Cerebellar cortex (tissue), 1 donor: ENCODE data around the gene SMU1.
A peak's percentile ranks its signal among the peaks of the same experiment; 100 is the strongest.
"Not testable (repeated sequence)": the region's sequence is repeated elsewhere in the genome, so short reads cannot be mapped to it uniquely, and the experiment has no call there.

Experiments
- DNase-seq: peaks from one replicate; pipeline ENCODE4 v3.0.0-alpha.2; 2015; ENCODE audit warnings: low spot score

The SMU1 gene

DNA sequence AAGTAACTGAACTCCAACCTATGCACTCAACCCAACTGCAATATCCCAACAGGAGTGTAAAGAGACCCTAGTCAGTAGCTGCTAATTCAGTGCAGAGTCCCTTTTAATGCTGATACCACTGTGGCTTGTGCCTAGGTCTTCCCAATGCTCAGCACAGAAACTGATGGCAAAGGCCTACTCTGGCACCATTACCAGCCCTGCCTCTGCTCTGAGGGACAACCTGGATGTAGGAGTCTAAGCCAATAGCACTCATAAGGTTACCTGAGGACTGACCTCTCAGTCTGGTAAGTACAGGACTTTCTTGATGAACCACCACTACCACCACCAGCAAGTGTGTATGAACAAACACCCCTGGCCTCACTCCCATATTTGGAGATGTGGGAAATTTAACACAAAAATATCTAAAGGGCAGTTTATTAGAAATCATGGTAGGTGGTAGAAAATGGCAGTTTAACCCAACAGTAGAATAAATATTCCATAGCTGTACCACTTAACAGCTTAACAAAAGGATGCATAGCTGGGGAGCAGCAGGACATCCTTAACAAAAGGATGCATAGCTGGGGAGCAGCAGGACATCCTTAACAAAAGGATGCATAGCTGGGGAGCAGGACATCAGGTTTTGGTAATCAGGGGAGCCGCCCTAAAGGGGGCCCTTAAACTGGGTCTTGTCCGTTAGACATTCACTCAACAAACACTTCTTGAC lies 62.4 kb downstream of the SMU1 start:
- no peak for DNase-seq

DNA sequence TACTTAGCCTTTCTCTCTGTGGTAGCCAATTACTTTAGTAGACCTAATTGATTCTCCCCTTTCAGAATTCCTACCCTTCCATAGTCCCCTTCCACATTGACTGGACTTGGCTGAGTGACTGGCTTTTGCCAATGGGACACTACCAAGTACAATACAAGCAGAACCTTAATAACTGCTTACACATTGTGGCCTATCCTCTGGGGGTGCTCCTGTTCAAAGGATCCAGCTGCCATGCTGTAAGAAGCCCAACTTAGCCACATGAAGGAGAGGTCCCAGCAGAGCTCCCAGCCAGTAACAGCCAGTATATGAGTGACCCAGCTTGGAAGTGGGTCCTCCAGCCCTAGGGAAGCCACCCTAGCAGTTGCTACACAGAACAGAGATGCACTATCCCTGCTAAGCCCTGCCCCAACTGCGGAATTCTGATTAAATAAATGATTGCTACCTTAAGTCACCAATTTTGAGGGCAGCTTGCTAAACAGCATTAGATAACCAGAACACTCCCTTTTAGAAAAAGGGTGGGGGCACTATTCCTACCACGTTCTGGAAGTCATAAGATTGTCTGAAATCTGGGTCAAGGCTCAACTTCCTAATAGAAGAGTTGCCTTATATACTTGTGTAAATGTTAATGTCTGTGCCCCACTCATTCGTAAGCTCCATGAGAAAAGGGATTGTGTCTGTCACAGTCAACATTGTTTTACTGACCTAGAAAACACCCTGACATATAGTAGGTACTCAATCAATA lies 64.0 kb downstream of the SMU1 start:
- no peak for DNase-seq

DNA sequence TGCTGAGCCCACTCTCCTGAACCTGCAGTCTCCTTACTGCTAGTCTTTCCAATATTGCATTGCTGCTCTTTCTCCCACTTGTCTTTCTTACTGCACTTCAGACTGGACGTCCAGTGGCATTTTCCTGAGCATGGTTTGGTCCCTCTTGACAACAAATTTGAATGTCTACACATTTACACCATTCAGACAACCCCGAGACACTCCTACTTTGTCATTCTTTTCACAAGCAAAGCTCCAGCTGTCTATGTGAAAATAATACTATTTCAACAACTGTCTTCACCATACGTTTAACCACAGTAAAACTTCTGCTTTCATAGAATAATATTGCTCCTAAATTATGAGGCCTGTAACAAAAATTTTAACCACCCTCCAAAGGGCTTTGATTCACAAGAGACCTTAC lies 64.6 kb downstream of the SMU1 start:
- no peak for DNase-seq

DNA sequence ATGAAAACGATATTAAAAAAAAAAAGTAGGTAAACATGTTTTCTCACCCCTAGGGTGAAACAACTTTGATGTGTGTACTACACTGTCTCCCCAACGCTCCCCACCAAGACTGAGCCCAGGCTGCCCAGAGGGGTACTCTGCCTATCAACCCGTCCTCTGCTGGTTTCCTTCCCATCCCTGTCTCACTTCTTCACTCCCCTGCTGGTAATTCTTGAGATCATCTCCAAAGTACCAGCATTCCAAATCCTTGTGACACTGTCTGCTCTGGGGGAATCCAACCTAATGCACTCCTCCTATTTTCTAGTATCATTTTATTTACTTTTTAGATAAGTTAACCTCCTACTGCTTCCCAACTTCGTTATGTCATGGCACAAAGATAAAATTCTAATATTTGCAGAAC lies 68.7 kb downstream of the SMU1 start:
- DNase-seq: no peak

DNA sequence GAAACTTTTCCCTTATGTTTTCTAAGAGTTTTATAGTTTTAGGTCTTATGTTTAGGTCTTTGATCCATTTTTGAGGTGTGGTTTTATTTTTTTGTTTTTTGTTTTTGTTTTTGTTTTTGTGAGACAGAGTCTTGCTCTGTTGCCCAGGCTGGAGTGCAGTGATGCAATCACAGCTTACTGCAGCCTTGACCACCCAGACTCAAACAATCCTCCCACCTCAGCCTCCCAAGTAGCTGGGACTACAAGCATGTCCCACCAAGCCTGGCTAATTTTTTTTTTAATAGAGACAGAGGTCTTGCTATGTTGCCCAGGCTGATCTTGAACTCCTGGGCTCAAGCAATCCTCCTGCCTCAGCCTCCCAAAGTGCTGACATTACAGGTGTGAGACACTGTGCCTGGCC lies 71.1 kb downstream of the SMU1 start:
- not testable (repeated sequence) for DNase-seq

DNA sequence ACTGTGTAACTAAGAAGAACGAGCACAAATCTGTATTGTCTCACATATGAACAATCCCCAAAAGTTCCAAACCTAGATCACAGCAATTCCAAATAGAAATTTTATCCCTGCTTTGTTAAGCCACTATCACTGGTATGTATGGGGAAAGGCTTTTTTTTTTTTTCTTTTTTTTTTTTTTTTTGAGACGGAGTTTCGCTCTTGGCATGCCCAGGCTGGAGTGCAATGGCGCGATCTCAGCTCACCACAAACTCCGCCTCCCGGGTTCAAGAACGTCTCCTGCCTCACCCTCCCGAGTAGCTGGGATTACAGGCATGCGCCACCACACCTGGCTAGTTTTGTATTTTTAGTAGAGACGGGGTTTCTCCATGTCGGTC lies 75.8 kb downstream of the SMU1 start:
- DNase-seq: peak; percentile 9

DNA sequence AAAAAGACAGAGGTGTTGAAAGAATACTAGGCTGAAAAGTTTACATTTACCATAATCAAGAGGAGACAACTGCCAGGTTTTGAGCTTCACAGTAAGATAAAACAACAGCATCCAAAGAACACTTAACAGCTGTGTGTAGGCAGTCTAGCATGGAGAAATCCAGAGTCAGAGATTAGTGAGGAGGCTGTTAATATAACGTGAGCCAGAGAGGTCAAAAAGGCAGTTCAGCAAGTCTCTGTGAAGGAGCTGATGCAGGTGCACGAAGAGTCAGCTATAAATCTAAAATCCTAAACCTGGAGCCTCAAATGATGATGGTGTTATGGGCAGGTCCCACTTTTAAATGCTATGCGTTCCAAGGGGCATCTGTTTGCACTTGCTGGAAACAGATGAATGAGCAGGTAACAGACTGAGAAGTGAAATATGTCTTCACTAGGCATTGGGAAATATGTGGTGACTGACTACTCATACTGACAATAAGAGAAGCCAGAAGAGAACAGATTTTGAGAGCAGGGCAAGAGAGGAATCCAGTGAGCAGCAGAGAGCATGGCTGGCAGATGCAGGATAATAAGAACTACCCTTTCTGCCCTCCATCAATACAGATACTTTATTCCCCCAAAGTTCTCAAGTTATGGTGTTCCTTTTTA lies 83.8 kb downstream of the SMU1 start:
- DNase-seq: no peak

DNA sequence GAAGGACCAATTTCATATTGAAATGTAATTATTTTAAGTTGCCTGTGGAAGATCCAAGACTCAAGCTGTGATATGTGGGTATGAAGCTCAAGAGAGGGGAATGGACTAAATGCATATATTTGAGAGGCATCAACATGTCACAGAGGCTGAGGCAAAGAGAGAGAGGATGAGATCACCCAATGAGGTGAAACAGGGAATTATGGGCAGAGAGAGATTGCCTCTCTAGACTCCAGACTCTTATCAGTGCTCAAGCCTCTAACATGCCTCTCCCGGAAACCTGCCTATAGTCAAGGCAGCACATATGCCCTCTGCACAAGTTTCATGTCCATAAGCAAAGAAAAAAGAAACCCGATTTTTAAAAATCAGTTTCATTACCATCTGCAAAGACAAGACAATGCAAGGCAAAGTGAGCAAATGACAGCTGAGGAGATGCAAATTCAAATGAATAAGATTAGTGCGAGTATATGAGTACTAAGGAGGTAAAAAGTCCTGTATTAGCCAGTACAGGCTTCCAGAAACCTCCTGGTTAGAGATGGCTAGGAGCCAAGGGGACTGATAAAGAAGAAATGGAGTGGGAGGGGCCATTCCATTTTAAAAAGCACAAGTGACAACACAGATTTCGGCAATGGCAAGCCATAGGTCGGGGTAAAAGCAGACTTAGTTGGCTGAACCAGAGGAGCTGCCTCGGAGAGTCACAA lies 84.4 kb downstream of the SMU1 start:
- DNase-seq: no peak
